GM10248 (cell line): Measurements from ENCODE around the gene SOX5.

ENCODE experiments used
- CTCF ChIA-PET: fragments of 300-600 bp; sonication (Branson Sonifier 250); formaldehyde crosslinking; extraction: SDS; loops from one replicate; lab custom pipeline; 2021; ENCODE audit warnings: antibody characterized with exemption; lab: Yijun Ruan, JAX
- POLR2A ChIA-PET: fragments of 350-650 bp; sonication (Branson Sonifier 250); formaldehyde crosslinking; extraction: SDS; loops from one replicate; lab custom pipeline; 2020; ENCODE audit warnings: antibody characterized with exemption; lab: Yijun Ruan, JAX
- DNase-seq: peaks from one replicate; pipeline ENCODE4 v3.0.0; 2012; ENCODE audit errors: extremely low spot score
- TF ChIP-seq, protein P1 (sequence below): IDR thresholded peaks from 2 replicates; pipeline ENCODE4 v1.5.1; 2012; ENCODE audit warnings: mild to moderate bottlenecking, low read depth; ENCODE audit errors: extremely low read depth, missing control alignments, control extremely low read depth

SOX5 gene

DNA sequence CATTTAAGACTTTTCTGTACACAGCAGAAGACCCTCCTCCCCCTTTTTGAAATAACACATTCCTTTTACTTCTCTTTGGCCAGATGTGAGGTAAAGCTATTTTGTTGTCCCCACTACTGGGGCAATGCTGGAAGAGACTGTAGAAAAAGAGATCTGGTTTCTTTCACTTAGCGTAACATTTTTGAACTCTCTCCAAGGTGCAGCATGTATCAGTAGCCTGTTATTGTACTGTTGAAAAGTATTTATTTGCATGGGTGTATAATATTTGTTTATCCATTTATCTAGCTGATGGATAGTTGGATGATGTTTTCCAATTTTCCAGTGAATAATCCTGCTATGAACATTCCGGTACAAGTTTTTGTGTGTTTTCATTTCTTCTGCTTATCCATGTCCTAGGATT lies 335.2 kb downstream of the SOX5 start:
- DNase-seq, result no peak
- TF ChIP-seq, protein P1, sequence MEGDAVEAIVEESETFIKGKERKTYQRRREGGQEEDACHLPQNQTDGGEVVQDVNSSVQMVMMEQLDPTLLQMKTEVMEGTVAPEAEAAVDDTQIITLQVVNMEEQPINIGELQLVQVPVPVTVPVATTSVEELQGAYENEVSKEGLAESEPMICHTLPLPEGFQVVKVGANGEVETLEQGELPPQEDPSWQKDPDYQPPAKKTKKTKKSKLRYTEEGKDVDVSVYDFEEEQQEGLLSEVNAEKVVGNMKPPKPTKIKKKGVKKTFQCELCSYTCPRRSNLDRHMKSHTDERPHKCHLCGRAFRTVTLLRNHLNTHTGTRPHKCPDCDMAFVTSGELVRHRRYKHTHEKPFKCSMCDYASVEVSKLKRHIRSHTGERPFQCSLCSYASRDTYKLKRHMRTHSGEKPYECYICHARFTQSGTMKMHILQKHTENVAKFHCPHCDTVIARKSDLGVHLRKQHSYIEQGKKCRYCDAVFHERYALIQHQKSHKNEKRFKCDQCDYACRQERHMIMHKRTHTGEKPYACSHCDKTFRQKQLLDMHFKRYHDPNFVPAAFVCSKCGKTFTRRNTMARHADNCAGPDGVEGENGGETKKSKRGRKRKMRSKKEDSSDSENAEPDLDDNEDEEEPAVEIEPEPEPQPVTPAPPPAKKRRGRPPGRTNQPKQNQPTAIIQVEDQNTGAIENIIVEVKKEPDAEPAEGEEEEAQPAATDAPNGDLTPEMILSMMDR, result no peak
- ChIA-PET POLR2A (no interaction called here), CTCF (no interaction called here)

DNA sequence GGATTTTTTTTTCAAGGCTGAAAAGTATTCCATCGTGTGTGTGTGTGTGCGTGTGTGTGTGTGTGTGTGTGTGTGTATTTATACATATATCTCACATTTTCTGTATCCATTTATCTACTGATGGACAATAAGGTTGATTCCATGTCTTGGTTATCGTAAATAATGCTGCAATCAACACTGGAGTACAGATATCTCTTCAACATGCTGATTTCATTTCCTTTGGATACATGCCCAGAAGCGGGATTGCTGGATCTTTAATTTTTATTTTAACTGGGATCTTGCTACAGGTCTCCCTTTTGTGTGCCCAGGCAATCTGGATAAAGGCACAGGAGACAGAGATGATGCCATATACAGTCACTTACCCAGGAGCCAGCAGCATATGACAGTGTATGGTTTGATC lies 338.1 kb downstream of the SOX5 start:
- ChIA-PET CTCF (no interaction called here), POLR2A (no interaction called here)
- TF ChIP-seq, protein P1, result no peak
- DNase-seq, result no peak

DNA sequence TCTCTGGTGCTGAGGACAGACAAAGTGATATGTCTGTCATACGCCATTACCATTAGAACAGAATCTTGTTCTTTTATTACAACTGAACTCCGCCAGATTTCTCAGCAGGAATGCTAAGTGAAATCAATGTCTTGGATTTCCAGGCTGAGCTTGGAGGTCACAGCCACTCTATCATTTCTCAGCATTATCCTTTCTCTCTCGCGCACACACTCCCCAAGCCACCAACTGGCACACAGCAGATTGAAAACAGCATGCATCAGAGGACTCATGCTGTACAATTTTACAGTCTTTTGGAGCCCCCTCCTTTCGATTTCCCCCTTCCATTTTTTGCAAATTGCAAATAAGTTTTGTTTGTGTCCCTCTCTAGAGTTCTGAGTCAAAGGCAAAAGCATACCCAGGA lies 348.6 kb downstream of the SOX5 start:
- TF ChIP-seq, protein P1, result no peak

DNA sequence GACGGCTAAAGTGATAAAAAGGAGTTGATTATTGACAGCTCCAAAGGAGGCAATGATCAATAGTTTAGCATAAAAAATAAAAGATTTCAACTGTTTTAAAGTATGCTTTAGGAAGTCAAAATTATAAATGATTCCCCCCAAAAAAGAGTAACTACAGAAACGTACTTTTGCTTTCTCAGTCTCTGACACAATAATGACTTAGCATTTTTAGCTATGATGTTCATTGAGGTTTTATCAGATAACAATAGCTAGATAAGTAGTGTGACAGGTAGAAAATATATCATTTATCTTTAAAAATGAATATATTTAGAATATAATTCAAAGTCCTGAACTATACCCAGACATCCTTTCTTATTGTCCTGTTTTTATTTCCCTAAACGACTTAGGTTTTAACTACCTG lies 352.9 kb downstream of the SOX5 start:
- ChIA-PET CTCF (no interaction called here), POLR2A (no interaction called here)
- TF ChIP-seq, protein P1, result no peak
- DNase-seq, result no peak

More for the DNA sequence above, 348.6 kb downstream of the SOX5 start:
- no peak for DNase-seq
- POLR2A ChIA-PET, result no interaction called here
- CTCF ChIA-PET, result no interaction called here

DNA sequence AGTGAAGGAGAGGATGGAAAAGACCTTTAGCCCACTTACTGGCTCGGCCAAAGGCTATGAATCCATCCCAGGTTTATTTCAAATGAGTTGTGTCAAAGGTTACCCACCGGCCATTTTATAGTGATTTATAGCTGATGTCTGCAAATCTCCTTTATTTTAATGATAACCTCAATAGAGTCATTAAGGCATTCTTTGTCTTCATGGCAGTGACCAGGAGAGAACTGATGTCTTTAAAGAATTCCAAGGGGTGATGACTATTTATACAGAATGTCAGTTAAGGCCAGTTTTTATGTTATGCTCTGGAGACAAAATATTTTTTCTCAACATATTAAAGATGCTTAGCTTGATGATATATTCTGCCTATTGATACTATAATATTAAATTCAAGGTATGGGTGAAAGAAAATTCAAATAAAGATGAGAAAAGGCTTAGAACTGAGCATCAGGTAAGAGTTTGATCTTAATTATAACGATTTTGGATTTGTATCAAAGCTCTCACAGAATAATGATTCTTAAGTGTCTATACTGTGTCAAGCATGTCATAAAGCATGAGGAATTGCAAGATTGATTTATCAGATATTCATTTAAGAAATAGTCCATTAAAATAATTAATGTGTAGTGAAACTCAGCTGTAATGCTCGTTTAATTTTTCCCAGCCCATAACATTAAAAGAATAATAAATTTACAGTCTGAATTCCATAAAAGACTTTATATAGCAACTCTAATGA lies 361.5 kb downstream of the SOX5 start:
- ChIA-PET CTCF (no interaction called here), POLR2A (no interaction called here)

DNA sequence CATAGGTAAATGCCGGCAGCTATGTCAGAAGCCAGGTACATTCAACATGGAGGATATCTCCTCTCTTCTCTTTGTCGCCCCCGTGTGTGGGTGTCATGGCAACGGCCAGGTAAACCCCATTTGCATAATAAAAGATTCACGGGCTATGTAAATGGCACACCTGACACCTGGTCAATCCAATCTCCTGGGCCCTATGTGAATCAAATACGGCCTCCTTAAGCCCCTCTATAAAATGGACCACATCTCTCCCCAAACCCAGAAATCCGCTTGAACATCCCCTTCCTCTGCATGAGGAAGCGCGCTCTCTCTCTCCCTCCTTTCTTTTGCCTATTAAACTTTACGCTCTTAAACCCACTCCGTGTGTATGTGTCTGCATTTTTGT lies 363.7 kb downstream of the SOX5 start:
- DNase-seq, result no peak
- POLR2A ChIA-PET, result no interaction called here
- TF ChIP-seq, protein P1, result no peak
- CTCF ChIA-PET, result no interaction called here

More for the DNA sequence above, 361.5 kb downstream of the SOX5 start:
- DNase-seq, result no peak
- TF ChIP-seq, protein P1, result no peak
